WTC11 (cell line): ENCODE data around the gene RPS3.

ENCODE experiments used
- ATF2 ChIP-seq: sonication (generic); formaldehyde crosslinking; IDR thresholded peaks from 2 replicates; pipeline ENCODE4 v1.8.1; 2022; ENCODE audit warnings: low read depth, missing genetic modification reagents, borderline replicate concordance
- CREB1 ChIP-seq: sonication (generic); formaldehyde crosslinking; IDR thresholded peaks from 2 replicates; pipeline ENCODE4 v1.8.0; 2023; ENCODE audit warnings: mild to moderate bottlenecking, missing genetic modification reagents
- CTCF ChIP-seq: fragments of 200-600 bp; IDR thresholded peaks from 2 replicates; pipeline ENCODE4 v1.8.0; 2022; ENCODE audit warnings: antibody characterized with exemption
- E2F1 ChIP-seq: sonication (generic); formaldehyde crosslinking; IDR thresholded peaks from 2 replicates; pipeline ENCODE4 v1.8.0; 2022; ENCODE audit warnings: mild to moderate bottlenecking, missing genetic modification reagents
- ESRRA ChIP-seq: sonication (generic); formaldehyde crosslinking; IDR thresholded peaks from 2 replicates; pipeline ENCODE4 v1.8.1; 2022; ENCODE audit warnings: mild to moderate bottlenecking, missing genetic modification reagents, borderline replicate concordance
- JUN ChIP-seq: sonication (generic); formaldehyde crosslinking; IDR thresholded peaks from 2 replicates; pipeline ENCODE4 v1.8.0; 2023; ENCODE audit warnings: mild to moderate bottlenecking, missing genetic modification reagents
- SP1 ChIP-seq: sonication (generic); formaldehyde crosslinking; conservative IDR thresholded peaks from 2 replicates; pipeline ENCODE4 v1.8.1; 2022; ENCODE audit warnings: missing genetic modification reagents
- TEAD4 ChIP-seq: sonication (generic); formaldehyde crosslinking; IDR thresholded peaks from 2 replicates; pipeline ENCODE4 v1.8.0; 2022; ENCODE audit warnings: mild to moderate bottlenecking, missing genetic modification reagents
- TP53 ChIP-seq: sonication (generic); formaldehyde crosslinking; IDR thresholded peaks from 2 replicates; pipeline ENCODE4 v1.8.1; 2023; ENCODE audit warnings: mild to moderate bottlenecking, missing genetic modification reagents
- ZBTB21 ChIP-seq: sonication (generic); formaldehyde crosslinking; IDR thresholded peaks from 2 replicates; pipeline ENCODE4 v1.8.1; 2023; ENCODE audit warnings: mild to moderate bottlenecking, missing genetic modification reagents, borderline replicate concordance
- ZNF263 ChIP-seq: sonication (generic); formaldehyde crosslinking; IDR thresholded peaks from 2 replicates; pipeline ENCODE4 v1.8.1; 2022; ENCODE audit warnings: low read depth, mild to moderate bottlenecking, moderate library complexity, missing genetic modification reagents
- ZNF416 ChIP-seq: fragments of 250-450 bp; sonication (Bioruptor Pico); IDR thresholded peaks from 2 replicates; pipeline ENCODE4 v1.9.0; 2021; ENCODE audit warnings: mild to moderate bottlenecking, inconsistent platforms
- TF ChIP-seq, protein P1 (sequence below): sonication (generic); formaldehyde crosslinking; IDR thresholded peaks from 2 replicates; pipeline ENCODE4 v1.8.0; 2022; ENCODE audit warnings: mild to moderate bottlenecking, missing genetic modification reagents
- TF ChIP-seq, protein P2 (sequence below): sonication (generic); formaldehyde crosslinking; IDR thresholded peaks from 2 replicates; pipeline ENCODE4 v1.8.1; 2022; ENCODE audit warnings: low read depth, mild to moderate bottlenecking, moderate library complexity, missing genetic modification reagents, borderline replicate concordance

DNA sequence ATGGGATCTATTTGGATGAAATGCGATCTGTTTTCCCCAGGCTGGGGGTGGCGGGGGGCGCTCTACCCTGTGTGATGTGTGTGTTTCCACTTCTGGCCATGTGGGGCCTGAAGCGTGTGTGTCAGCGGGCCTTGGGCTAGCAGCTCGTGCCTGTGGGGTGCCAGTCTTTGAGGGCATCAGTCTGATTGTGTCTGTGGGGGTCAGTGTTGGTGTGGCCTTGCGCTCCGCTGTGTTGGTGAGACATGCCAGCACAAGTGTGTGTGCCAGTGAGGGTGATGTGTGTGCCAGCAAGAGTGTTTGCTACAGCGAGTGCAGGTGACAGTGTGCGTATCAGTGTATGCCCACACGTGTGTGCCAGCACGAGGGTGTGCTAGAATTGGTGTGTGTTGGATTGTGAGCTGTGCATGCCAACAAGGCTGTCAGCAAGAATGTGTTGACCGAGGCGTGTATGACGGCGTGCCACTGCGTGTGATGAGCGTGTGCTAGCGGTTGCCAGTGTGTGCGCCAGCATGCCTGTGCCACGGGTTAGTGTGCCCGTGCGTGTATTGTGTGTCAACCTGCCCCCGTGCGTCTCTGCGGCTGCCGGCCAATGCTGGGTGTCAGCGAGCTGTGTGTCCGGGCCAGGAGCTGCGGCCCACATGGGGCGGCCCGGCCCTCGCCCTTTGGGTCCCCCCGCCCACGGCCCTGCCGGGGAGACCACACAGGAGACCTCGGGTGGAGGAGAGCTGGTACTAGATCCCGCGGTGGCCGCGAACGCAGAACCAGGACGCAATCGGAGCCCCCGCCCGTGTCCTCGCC is 48.4 kb upstream of the RPS3 start:
- TF ChIP-seq CTCF (no peak), JUN (CRISPR knock-in tag) (no peak), TEAD4 (CRISPR knock-in tag) (peak; percentile 57; the same call in 1 of the 2 replicates), TP53 (CRISPR knock-in tag) (no peak), ZNF263 (CRISPR knock-in tag) (no peak), CREB1 (CRISPR knock-in tag) (no peak), SP1 (CRISPR knock-in tag) (no peak), E2F1 (CRISPR knock-in tag) (no peak), ZBTB21 (CRISPR knock-in tag) (no peak), ESRRA (CRISPR knock-in tag) (no peak), ZNF416 (CRISPR knock-in tag) (no peak), ATF2 (CRISPR knock-in tag) (no peak)
- TF ChIP-seq, protein P1, sequence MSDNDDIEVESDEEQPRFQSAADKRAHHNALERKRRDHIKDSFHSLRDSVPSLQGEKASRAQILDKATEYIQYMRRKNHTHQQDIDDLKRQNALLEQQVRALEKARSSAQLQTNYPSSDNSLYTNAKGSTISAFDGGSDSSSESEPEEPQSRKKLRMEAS (CRISPR knock-in tag), result peak; percentile 67; the same call in 1 of the 2 replicates
- TF ChIP-seq, protein P2, sequence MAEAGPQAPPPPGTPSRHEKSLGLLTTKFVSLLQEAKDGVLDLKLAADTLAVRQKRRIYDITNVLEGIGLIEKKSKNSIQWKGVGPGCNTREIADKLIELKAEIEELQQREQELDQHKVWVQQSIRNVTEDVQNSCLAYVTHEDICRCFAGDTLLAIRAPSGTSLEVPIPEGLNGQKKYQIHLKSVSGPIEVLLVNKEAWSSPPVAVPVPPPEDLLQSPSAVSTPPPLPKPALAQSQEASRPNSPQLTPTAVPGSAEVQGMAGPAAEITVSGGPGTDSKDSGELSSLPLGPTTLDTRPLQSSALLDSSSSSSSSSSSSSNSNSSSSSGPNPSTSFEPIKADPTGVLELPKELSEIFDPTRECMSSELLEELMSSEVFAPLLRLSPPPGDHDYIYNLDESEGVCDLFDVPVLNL (CRISPR knock-in tag), result 0 out of 2 replicates have a peak, but pooled peaks have one; percentile 27
